Measurements from ENCODE around the gene ODAM.
"Not testable (repeated sequence)": the region's sequence is repeated elsewhere in the genome, so short reads cannot be mapped to it uniquely, and the experiment has no call there.

ODAM gene, protein sequence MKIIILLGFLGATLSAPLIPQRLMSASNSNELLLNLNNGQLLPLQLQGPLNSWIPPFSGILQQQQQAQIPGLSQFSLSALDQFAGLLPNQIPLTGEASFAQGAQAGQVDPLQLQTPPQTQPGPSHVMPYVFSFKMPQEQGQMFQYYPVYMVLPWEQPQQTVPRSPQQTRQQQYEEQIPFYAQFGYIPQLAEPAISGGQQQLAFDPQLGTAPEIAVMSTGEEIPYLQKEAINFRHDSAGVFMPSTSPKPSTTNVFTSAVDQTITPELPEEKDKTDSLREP

DNA sequence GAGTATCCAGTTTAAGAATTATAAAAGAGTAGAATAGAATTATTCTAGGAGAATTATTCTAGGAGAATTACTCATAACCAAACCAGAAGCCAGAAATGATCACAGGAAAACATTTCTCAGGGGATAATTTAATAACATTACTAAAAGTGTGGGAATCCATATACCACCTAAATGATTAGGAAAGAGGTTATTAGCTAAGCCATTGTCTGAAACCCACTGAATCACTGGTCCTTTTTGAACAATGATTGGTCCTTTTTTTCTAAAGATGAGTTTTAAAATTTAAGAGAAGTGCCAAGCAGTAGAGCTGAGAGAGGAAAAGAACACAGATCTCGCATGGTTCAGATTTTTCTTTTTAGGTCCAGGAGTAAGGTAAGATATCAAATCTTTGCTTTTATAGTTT, at the start of gene ODAM:
ODAM (plus strand) TSS at position 301 of the 400 bp plus-strand sequence. CDS start 819 bp downstream, outside the sequence.
- no peak for DNase-seq (ENCODE audit: low read depth)

DNA sequence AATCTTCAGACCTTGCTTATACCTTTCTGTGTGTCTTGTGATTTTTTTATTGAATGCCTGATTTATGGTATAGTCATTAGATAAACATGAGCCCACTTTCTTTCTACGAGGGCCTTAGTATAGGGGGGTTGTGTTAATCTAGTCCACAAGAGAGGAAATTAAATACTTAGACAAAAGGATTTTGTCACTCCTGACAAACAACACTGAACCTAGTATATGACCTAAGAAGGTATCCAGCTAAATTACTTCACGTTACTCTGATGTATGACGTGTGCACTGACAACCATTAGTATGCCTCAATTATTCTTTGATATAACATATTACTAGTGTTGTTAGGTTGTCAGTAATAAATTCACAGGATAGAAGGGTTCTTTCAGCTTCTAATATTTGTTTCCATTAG, 44.3 kb upstream of the ODAM start:
- DNase-seq (ENCODE audit: low read depth), result no peak

DNA sequence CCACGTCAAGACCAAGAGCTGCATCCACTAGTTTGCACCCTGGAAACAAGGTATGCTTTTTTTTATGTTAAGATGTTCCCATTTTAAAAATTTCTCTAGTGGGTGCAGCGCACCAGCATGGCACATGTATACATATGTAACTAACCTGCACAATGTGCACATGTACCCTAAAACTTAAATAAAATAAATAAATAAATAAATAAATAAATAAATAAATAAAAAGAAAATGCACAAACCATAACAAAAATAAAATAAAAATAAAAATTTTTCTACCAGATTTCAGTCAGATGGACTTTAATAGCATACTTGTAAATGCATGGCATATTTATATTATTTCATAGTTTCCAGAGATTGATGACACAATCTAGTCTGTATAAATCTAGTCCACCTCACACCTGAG, 43.4 kb upstream of the ODAM start:
- DNase-seq (ENCODE audit: low read depth), result no peak

DNA sequence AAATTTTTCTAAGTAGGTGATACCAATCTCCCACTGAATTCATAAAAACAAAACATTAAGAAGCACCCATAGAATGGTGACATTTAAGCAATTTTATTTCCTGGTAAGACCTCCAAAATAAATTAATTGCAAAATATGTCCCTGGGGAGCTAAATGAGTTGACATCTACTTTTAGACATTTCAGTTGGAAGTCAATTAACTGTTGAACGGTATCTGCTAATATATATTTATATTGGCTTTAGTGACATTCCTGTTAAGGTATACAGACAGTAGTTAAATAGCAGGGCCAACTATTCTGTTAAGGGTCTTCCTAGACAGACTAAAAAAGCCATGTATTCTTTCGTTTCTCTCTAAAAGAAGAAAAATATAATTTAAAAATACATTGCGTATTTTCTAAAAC, 41.6 kb upstream of the ODAM start, which contains the start of gene PRR27:
PRR27 (plus strand) TSS at position 301 of the 400 bp plus-strand sequence. CDS start 139 bp downstream, outside the sequence.
- DNase-seq (ENCODE audit: low read depth), result no peak

DNA sequence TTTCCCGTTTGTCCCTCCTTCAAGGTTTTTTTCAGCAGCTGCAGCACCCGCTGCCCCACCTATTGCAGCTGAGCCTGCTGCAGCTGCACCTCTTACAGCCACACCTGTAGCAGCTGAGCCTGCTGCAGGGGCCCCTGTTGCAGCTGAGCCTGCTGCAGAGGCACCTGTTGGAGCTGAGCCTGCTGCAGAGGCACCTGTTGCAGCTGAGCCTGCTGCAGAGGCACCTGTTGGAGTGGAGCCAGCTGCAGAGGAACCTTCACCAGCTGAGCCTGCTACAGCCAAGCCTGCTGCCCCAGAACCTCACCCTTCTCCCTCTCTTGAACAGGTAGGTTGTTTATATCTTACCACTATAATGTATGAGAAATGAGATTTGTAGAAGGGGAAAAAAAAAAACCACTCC, 36.9 kb upstream of the ODAM start:
- no peak for DNase-seq (ENCODE audit: low read depth)

DNA sequence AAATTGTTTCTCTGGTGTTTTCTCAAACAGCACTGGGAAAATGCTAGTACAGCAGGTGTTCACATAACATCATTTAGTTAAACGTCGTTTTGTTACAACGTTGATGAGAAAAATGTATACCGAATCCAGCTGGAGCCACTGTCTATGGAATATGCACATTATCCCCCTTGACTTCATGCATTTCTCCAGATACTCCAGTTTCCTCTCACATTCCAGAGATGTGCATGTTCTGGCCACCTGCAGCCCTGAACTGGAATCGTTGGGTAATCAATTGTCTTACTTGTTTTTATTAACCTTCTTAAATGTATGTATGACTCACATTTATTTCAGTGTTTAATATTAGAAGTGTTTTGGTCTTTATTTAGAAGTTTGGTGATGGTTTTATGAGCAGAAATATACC, 18.4 kb upstream of the ODAM start:
- no peak for DNase-seq (ENCODE audit: low read depth)

DNA sequence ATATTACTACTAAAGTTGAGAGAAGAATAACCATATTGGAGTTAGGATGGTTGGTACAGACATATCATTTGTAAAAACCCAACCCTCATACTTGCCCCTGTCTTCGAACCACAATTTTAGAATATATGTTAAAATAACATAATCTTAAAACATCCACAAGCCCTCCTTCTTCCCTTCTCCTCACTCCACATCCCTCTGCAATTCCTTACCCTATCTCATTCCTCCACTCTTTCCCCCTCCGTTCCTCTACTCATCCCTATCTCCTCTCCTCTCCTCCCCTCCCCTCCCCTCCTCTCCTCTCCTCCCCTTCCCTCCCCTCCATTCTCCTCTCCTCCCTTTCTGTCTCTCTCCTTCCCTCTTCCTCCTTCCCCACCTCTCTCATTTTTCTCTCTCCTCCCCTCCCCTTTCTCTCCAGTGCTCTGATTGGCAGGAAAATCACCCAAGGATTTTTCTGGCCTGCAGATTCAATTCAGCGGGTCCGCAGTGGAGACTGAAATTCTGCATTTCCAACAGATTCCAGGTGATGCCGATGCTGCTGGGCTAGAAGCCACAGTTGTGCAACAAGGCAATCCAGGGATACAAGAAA, 17.4 kb upstream of the ODAM start:
- DNase-seq (ENCODE audit: low read depth), result no peak

DNA sequence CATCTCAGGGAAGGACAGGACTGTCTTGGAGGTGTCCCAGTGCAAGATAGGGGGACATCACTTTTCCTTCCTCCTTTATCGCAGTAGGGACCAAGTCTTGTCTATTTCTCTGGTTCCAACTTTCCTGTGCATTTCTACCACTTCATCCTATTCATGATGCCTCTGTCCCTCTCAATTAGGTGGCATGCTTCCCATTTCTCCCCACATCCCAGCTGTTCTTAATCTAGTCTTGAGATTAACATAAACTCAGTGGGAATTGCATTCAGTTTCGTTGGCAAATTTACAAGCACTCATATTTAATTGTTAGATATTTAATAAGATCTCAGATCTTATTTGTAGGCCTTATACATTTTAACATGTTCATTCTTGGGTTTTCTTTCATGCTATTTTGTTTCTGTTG, 15.7 kb upstream of the ODAM start:
- DNase-seq (ENCODE audit: low read depth), result no peak

DNA sequence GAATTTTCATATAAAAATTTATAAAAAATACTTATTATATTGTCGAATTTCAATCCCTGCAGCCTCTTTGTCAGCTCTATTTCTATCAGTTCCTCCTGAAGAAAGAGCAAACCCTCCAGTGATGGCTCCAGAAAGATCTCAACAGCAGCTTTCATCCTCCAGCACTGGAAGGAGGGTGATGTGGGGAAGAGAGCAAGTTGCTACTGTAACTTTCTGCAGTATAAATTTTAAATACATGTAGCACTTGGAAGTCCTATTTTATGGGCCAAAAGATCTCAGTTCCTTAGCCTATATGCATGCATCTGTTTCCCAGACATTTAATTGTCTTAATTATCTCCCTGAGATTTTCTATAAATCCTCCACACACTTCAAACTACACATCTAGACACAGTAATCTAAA, 13.7 kb upstream of the ODAM start:
- no peak for DNase-seq (ENCODE audit: low read depth)

DNA sequence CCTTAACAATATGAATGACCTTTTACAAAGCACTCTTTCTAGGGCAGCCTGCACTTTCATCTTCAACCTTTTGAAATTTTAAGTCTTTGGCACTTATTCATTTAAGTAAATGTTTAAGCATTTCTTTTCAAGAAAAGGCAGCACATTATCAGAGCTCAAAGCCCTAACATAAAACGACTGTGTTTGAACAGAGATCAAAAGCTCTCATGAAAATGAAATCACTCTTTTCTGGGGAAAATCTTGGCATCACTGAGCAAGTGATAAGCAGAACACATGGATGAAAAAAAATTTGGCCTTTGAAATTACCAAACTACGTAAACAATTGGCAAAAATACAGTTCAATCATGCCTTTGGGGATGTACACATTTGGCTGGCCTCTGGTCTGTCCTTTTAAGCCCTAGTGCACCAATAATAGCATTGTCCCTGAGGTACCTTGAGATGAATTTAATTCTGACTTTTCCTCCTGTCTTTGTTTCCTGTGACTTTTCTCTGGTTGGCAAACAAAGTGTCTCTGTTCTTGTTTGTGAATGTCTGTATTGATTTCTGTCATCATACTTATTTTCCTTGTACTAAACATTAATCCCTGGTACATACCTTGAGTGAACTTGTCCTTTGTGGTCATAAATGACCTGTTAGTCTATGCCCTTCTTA, 12.9 kb upstream of the ODAM start:
- DNase-seq (ENCODE audit: low read depth), result no peak

DNA sequence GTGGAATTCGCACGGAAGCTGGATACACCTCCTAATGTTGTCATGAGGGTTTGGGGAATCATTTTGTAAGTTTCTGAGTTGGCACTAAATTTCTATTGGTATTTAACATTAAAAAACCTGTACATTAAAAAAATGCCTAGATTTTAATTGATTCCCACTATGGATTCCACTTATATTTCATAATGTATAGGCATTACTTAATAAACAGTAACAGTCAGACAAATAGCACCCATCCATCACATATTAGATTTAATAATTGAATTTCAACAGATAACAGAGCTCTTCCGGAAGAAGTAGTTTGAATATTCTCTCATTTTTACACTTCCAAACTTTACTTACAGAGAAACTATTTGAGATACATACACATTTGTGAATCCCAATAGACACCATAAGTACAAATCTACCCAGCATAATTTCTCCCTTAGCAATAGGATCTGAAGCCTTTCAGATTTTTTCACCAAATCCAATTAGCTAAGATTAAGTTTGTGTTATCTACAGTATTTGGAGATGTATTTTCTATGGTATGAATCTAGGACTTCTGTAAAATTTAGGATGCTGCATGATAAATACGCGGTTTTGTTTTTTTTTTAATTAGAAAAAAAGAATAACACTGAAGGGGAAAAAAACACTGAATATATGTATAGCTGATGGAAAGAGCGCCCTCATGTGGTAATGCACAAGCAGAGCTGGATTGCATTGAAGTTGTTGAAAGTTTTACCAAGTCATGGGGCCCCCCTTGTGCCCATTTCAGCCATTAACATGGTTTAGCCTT, 12.2 kb upstream of the ODAM start:
- DNase-seq (ENCODE audit: low read depth), result no peak

DNA sequence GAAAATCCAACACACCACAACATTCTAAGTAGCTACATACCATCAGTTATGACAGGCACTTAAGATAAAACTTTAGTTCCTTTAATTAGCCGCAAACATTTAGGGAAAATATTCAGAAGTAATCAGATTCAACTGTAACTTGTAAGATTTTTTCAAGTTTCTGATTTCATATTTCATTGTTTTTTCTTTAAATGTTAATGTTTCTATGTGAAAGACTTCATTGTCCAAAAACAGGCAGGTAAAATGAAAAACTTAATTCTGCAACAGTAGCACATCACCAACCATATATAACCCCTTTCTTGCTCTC, 11.6 kb upstream of the ODAM start:
- DNase-seq (ENCODE audit: low read depth), result no peak

DNA sequence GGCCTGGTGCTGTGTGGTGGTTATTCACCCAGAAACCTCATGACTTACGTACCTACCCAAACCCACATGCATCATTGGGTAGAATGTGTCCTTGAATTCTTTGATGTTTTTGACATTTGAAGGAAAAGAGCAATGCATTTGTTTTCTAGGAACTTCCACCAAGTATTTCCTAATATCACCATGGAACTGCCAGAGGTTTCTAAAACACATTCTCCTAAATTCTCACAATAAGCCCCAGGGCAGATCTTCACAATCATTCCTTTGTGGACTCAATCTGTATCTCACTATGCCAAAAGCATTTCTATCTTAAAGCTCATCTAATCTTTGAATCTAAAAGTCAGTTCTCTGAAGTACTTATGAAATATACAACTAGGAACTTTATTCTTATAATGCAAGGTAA, 8.3 kb upstream of the ODAM start:
- no peak for DNase-seq (ENCODE audit: low read depth)

DNA sequence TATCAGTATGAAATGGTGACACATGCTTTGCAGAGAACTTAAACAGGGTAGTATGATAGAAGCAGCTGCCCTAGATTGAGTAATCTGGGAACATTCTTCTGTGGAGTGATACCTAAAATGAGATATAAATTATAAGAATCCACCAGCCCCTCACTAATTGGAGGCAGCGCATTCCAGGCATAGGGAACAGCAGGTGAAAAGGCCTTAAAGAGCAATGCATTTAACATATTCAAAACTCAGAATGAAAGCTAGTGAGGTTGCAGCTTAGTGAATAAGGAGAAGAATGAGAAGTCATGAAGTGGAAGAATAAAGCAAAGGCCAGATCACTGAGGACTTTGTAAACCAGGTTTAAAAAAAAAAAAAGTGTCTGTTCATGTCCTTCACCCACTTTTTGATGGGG, 4.9 kb upstream of the ODAM start:
- no peak for DNase-seq (ENCODE audit: low read depth)

DNA sequence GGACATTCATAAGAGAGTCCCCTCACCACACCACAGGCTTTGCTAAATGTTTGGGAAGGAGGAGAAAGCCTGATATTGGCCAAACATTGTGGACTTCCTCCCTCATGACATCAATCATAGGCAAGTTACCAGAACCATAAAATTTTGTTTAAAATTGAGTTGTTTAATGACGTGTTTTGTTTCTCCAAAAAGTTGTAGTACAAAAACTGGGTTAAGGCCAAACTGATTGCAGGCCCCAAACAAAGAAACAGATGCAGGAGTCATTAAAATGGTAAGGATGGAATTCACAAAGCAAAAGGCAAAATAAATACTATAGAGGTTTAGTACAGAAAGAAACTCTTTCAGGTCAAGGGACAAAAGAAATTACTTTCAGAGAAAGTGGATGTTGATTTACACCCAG, 3.9 kb upstream of the ODAM start:
- DNase-seq (ENCODE audit: low read depth), result no peak

DNA sequence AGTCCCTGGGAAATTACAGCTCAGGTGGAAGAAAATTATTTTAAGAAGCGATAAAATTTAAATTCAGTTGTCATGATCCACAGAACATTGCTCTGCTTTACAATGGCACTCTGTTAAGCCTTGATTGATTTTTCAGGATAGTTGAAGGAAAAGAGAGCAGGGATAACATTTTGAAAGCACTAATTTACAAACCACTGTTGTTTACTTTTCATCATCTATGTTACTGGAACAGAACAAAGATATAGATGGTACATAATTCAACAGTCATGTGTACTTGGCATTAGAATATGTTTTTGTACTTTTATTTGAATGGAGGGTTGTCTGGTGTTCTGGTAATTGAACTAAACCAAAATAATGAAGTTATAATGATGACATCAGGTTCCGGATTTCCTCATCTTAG, 2.6 kb upstream of the ODAM start:
- DNase-seq (ENCODE audit: low read depth), result no peak

DNA sequence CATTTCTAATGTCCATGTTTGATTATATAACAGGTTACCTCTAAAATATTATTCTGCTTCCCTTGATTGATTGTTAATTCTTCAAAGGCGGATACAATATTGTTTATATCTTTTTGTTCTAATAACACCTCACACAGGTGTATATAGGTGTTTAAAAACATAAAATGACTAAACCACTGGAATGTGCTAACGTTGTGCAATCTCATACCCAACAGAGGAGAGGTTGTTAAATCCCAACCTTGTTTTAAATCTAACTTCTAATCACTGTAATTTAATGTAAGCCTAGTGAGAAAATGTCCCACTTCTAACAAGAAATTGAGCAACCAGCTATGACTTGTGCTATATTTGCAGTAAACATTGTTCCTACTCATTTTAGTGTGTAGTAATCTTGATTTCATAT, 1.3 kb downstream of the ODAM start:
- no peak for DNase-seq (ENCODE audit: low read depth)

DNA sequence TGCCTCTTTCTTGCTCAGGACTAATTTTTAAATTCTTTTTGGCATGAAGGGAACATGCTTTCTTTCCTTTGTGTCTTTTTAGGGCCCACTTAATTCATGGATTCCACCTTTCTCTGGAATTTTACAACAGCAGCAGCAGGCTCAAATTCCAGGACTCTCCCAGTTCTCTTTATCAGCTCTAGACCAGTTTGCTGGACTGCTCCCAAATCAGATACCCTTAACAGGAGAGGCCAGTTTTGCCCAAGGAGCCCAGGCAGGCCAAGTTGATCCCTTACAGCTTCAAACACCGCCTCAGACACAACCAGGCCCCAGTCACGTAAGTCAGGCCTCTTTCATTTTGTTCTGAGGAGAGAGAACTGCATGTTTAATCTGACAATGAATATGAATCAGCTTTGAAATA, 2.3 kb downstream of the ODAM start:
- no peak for DNase-seq (ENCODE audit: low read depth)

DNA sequence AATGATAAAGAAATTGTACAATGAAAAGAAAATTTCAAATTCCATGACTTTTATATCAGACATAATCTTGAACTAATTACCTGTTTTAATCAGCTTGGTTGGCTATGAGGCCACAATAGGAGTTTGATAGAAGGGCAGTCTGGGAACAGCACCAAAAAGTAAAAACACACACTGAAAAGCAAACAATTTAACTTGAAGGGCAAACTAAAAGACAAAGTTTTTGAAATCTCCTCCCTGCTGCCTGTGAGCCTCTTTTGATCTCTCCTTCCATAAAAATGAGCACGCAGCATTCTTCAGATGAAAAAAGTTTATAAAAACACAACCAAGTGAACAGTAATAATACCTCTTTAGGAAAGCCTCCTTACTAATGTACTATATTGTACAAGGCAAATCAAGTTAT, 8.1 kb downstream of the ODAM start:
- DNase-seq (ENCODE audit: low read depth), result no peak

DNA sequence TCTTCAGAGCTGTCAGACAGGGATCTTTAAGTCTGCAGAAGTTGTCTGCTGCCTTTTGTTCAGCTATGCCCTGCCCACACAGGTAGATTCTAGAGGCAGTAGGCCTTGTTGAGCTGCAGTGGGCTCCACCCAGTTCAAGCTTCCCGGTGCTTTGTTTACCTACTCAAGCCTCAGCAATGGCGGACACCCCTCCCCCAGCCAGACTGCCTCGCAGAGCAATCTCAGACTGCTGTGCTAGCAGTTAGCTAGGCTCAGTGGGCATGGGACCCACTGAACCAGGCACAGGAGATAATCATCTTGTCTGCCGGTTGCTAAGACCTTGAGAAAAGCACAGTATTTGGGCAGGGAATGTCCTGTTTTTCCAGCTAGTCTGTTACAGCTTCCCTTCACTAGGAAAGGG, 17.2 kb downstream of the ODAM start:
- not testable (repeated sequence) for DNase-seq (ENCODE audit: low read depth)

DNA sequence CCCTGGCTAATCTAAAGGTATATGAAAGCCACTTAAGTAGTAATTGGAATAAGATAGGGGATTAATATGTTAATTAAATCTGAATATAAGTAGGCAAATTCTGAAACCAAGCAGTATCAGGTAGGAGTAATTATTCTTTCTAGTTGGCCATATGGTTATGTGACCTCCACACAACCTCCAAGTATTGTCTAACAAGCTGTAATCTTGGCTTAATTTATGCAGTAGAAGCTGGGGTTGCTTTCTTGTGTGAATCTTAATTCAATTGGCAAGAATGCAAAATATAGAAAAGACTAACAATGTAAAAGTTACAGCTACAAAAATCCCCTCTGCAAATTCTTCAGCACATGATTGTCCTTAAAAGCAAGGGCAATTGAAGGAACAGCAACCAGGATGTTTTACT, 20.6 kb downstream of the ODAM start:
- DNase-seq (ENCODE audit: low read depth), result not testable (repeated sequence)

DNA sequence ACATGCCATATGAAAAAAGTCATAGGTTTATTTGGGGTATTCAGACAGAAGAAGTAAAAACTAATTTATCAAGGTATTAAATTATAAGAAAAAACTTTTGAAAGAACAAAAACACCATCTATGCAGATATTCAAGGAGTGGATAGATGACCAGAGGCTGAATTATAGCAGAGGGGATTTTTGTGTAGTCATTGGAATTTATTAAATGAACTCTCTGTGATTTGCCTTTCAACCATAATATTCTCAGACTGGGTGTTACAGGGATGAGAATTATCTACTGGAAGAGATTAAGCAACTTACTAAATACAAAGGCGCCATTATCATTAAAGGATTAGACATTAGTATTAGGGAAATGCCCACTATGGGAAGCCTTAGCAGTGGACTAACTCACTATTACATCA, 21.0 kb downstream of the ODAM start:
- DNase-seq (ENCODE audit: low read depth), result not testable (repeated sequence)

DNA sequence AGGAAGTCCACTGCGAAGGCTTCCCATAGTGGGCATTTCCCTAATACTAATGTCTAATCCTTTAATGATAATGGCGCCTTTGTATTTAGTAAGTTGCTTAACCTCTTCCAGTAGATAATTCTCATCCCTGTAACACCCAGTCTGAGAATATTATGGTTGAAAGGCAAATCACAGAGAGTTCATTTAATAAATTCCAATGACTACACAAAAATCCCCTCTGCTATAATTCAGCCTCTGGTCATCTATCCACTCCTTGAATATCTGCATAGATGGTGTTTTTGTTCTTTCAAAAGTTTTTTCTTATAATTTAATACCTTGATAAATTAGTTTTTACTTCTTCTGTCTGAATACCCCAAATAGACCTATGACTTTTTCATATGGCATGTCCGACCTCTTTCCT, 25.9 kb downstream of the ODAM start:
- not testable (repeated sequence) for DNase-seq (ENCODE audit: low read depth)
